H1 (cell line): ENCODE results near the gene TPD52L1. TPM values are rescaled to one million over a fixed set of nuclear protein-coding genes. Genes with fewer than 3 reads are reported as not detected.

Experiments used
- CTCF ChIA-PET: fragments of 300-600 bp; sonication (Branson Sonifier 250); formaldehyde crosslinking; loops from one replicate; lab custom pipeline; 2021; ENCODE audit not compliant: partially characterized antibody; lab: Charles Lee
- POLR2A ChIA-PET: fragments of 300-600 bp; sonication (Branson Sonifier 250); formaldehyde crosslinking; loops from one replicate; lab custom pipeline; 2021; ENCODE audit warnings: inconsistent platforms; ENCODE audit not compliant: partially characterized antibody; lab: Charles Lee
- DNase-seq, 2 experiments: peaks; one replicate each; pipeline versions ENCODE4 v3.0.0 to v3.0.0-alpha.2; 2010 to 2022; ENCODE audit warnings: low spot score in 2 of 2, low read depth in 1 of 2, mixed read lengths in 1 of 2
- FAIRE-seq: peaks from 2 replicates; lab custom pipeline; 2011; peaks lifted over from hg19 to GRCh38; lab: Jason Lieb, UNC
- H2AFZ ChIP-seq: 2 replicates; pipeline ENCODE4 v1.8.1; 2012; ENCODE audit warnings: low read length, inconsistent platforms
- H2AK5ac ChIP-seq: 2 replicates; pipeline ENCODE4 v1.6.1; 2013; ENCODE audit warnings: low read depth, low read length
- H2BK120ac ChIP-seq: replicated peaks from 2 replicates; pipeline ENCODE3; 2013; ENCODE audit warnings: low read depth, low read length, inconsistent platforms
- H2BK12ac ChIP-seq: 2 replicates; pipeline ENCODE4 v1.6.1; 2013; ENCODE audit warnings: low read depth, low read length
- H2BK15ac ChIP-seq: 2 replicates; pipeline ENCODE4 v1.6.1; 2013; ENCODE audit warnings: low read length
- H2BK20ac ChIP-seq: 2 replicates; pipeline ENCODE4 v1.6.1; 2013; ENCODE audit warnings: low read length
- H2BK5ac ChIP-seq: 2 replicates; pipeline ENCODE4 v1.6.1; 2013; ENCODE audit warnings: low read depth, low read length
- H3K14ac ChIP-seq: 2 replicates; pipeline ENCODE4 v1.6.1; 2013; ENCODE audit warnings: inconsistent platforms; ENCODE audit not compliant: insufficient read length
- H3K18ac ChIP-seq: 2 replicates; pipeline ENCODE4 v1.6.1; 2013; ENCODE audit warnings: low read length; ENCODE audit errors: extremely low read depth
- H3K23ac ChIP-seq: 2 replicates; pipeline ENCODE4 v1.6.1; 2013; ENCODE audit warnings: inconsistent platforms; ENCODE audit not compliant: insufficient read length
- H3K23me2 ChIP-seq: 2 replicates; pipeline ENCODE4 v1.6.1; 2013; ENCODE audit warnings: low read depth, low read length
- H3K27ac ChIP-seq: 2 replicates; pipeline ENCODE4 v1.6.1; 2011; ENCODE audit warnings: low read depth, low read length, inconsistent platforms
- H3K27me3 ChIP-seq, 4 experiments: replicated peaks in 1 of 4; 1 replicate in 1 of 4; 2 replicates in 3 of 4; pipeline versions ENCODE4 v1.6.1 to v1.8.1; 2011 to 2013; ENCODE audit warnings: low read length in 3 of 4, mild to moderate bottlenecking in 3 of 4, inconsistent platforms in 2 of 4, mixed read lengths in 2 of 4, moderate library complexity in 1 of 4; ENCODE audit not compliant: control insufficient read depth in 3 of 4, insufficient read depth in 3 of 4; ENCODE audit errors: extremely low read depth in 1 of 4
- H3K36me3 ChIP-seq, 4 experiments: 2 replicates each; pipeline versions ENCODE4 v1.6.1 to v1.8.1; 2011 to 2013; ENCODE audit warnings: mild to moderate bottlenecking in 4 of 4, low read length in 3 of 4, moderate library complexity in 2 of 4, control low read depth in 1 of 4, inconsistent platforms in 1 of 4; ENCODE audit not compliant: insufficient read depth in 4 of 4, control insufficient read depth in 2 of 4
- H3K4ac ChIP-seq: replicated peaks from 2 replicates; pipeline ENCODE3; 2013; ENCODE audit warnings: low read length, low read depth, mixed read lengths, inconsistent platforms; ENCODE audit not compliant: insufficient read length
- H3K4me1 ChIP-seq, 4 experiments: replicated peaks in 1 of 4; 1 replicate in 1 of 4; 2 replicates in 3 of 4; pipeline versions ENCODE4 v1.6.1 to v1.8.1; 2011 to 2013; ENCODE audit warnings: low read length in 3 of 4, inconsistent platforms in 2 of 4, mixed read lengths in 1 of 4; ENCODE audit not compliant: insufficient read depth in 4 of 4, control insufficient read depth in 3 of 4
- H3K4me2 ChIP-seq, 2 experiments: 2 replicates each; pipeline versions ENCODE4 v1.6.1 to v1.8.1; 2011 to 2013; ENCODE audit warnings: low read depth in 2 of 2, low read length in 2 of 2, control low read depth in 1 of 2, inconsistent platforms in 1 of 2, mild to moderate bottlenecking in 1 of 2; ENCODE audit not compliant: insufficient read depth in 1 of 2
- H3K4me3 ChIP-seq, 4 experiments: fragments of 200-600, 300-600 bp in 1 of 4; sonication (generic), shearing (Covaris generic), sonication (Bioruptor Twin) in 1 of 4; 2 replicates each; pipeline versions ENCODE4 v1.5.1 to v1.8.1; 2011 to 2016; ENCODE audit warnings: low read length in 4 of 4, low read depth in 3 of 4, control low read depth in 2 of 4, inconsistent platforms in 2 of 4, mild to moderate bottlenecking in 2 of 4, mixed read lengths in 1 of 4, moderate library complexity in 1 of 4; ENCODE audit not compliant: insufficient read depth in 2 of 4; ENCODE audit errors: extremely low read depth in 1 of 4
- H3K56ac ChIP-seq: replicated peaks from 2 replicates; pipeline ENCODE3; 2013; ENCODE audit warnings: low read depth, mild to moderate bottlenecking, mixed read lengths, low read length, inconsistent platforms; ENCODE audit not compliant: insufficient read length
- H3K79me1 ChIP-seq: 2 replicates; pipeline ENCODE4 v1.6.1; 2013; ENCODE audit warnings: low read depth, low read length, control low read depth
- H3K79me2 ChIP-seq, 2 experiments: 2 replicates each; pipeline versions ENCODE4 v1.6.1 to v1.8.1; 2012 to 2013; ENCODE audit warnings: low read length in 2 of 2, mild to moderate bottlenecking in 2 of 2, inconsistent platforms in 1 of 2; ENCODE audit not compliant: insufficient read depth in 2 of 2, control insufficient read depth in 1 of 2
- H3K9ac ChIP-seq, 4 experiments: replicated peaks in 1 of 4; 1 replicate in 1 of 4; 2 replicates in 3 of 4; pipeline versions ENCODE4 v1.6.1 to v1.8.1; 2011 to 2013; ENCODE audit warnings: low read depth in 3 of 4, low read length in 3 of 4, control low read depth in 2 of 4, mild to moderate bottlenecking in 2 of 4, moderate library complexity in 2 of 4, inconsistent platforms in 1 of 4; ENCODE audit errors: extremely low read depth in 1 of 4
- H3K9me3 ChIP-seq, 2 experiments: 2 replicates each; pipeline versions ENCODE4 v1.6.1 to v1.8.1; 2012 to 2013; ENCODE audit warnings: mild to moderate bottlenecking in 2 of 2, moderate library complexity in 2 of 2, control low read depth in 1 of 2, inconsistent platforms in 1 of 2, low read depth in 1 of 2, low read length in 1 of 2, mixed read lengths in 1 of 2; ENCODE audit not compliant: insufficient read depth in 2 of 2
- H4K20me1 ChIP-seq, 2 experiments: replicated peaks in 1 of 2; 2 replicates each; pipeline versions ENCODE3 to v1.8.1; 2011 to 2013; ENCODE audit warnings: inconsistent platforms in 2 of 2, low read length in 2 of 2, mild to moderate bottlenecking in 1 of 2; ENCODE audit not compliant: insufficient read depth in 2 of 2, control insufficient read depth in 1 of 2
- H4K5ac ChIP-seq: 2 replicates; pipeline ENCODE4 v1.6.1; 2013; ENCODE audit warnings: low read length, low read depth, mixed read lengths, inconsistent platforms; ENCODE audit not compliant: insufficient read length
- H4K8ac ChIP-seq: 2 replicates; pipeline ENCODE4 v1.8.0; 2013; ENCODE audit warnings: mild to moderate bottlenecking, moderate library complexity, low read length, inconsistent platforms; ENCODE audit not compliant: insufficient read depth; ENCODE audit errors: extremely low read depth
- H4K91ac ChIP-seq: replicated peaks from 2 replicates; pipeline ENCODE3; 2013; ENCODE audit warnings: low read length, mixed read lengths, inconsistent platforms; ENCODE audit not compliant: insufficient read length
- ATF2 ChIP-seq: IDR thresholded peaks from 2 replicates; pipeline ENCODE4 v1.6.1; 2012; ENCODE audit warnings: low read length, inconsistent platforms
- CHD1 ChIP-seq: IDR thresholded peaks from 2 replicates; pipeline ENCODE4 v1.6.1; 2012; ENCODE audit warnings: low read depth, low read length, improper control_type of control experiment
- HDAC6 ChIP-seq: IDR thresholded peaks from one replicate; pipeline ENCODE4 v1.7.1; 2012; ENCODE audit warnings: low read depth, mild to moderate bottlenecking, inconsistent platforms, low read length, moderate library complexity
- KDM1A ChIP-seq: fragments of 200-600, 300-600 bp; sonication (generic); IDR thresholded peaks from 2 replicates; pipeline ENCODE4 v1.7.1; 2016; ENCODE audit warnings: mild to moderate bottlenecking, low read length, borderline replicate concordance
- MAX ChIP-seq: IDR thresholded peaks from 2 replicates; pipeline ENCODE4 v1.6.1; 2012; ENCODE audit warnings: inconsistent platforms
- PHF8 ChIP-seq: fragments of 200-600 bp; sonication (generic); conservative IDR thresholded peaks from 2 replicates; pipeline ENCODE4 v1.7.1; 2012; ENCODE audit warnings: low read depth, mild to moderate bottlenecking, inconsistent platforms, low read length, moderate library complexity
- RBBP5 ChIP-seq: IDR thresholded peaks from 2 replicates; pipeline ENCODE4 v1.7.1; 2012; ENCODE audit warnings: low read depth, mild to moderate bottlenecking, inconsistent platforms, low read length, moderate library complexity, borderline replicate concordance
- RFX5 ChIP-seq: IDR thresholded peaks from 2 replicates; pipeline ENCODE4 v1.6.1; 2011; ENCODE audit warnings: low read depth, low read length, improper control_type of control experiment, borderline replicate concordance
- TAF1 ChIP-seq: IDR thresholded peaks from 2 replicates; pipeline ENCODE4 v1.6.1; 2011; ENCODE audit warnings: mild to moderate bottlenecking, low read depth, low read length
- TCF12 ChIP-seq: IDR thresholded peaks from 2 replicates; pipeline ENCODE4 v1.6.1; 2011; ENCODE audit warnings: low read depth, mild to moderate bottlenecking, low read length
- TEAD4 ChIP-seq: IDR thresholded peaks from 2 replicates; pipeline ENCODE4 v1.6.1; 2012; ENCODE audit warnings: low read depth, low read length, inconsistent platforms, mixed read lengths
- WGBS, 2 experiments: shearing (Covaris generic) in 1 of 2; methylation state at CpG; one replicate each; pipeline versions ENCODE4 v1.1.6 to v1.1.7; 2013 to 2015; ENCODE audit warnings: low lambda C conversion rate in 2 of 2, mixed read lengths in 2 of 2, inconsistent platforms in 1 of 2, low coverage in 1 of 2, missing lambda C conversion rate in 1 of 2; ENCODE audit not compliant: insufficient replicate concordance in 2 of 2, insufficient coverage in 1 of 2, insufficient read length in 1 of 2; ENCODE audit errors: extremely low coverage in 1 of 2, missing lambda C conversion rate in 1 of 2; 5-methylcytosine and 5-hydroxymethylcytosine counted together
- polyA plus RNA-seq, 7 experiments: library from polyadenylated mRNA; depleted of rRNA in 3 of 7; stranded (reverse) in 5 of 7; unstranded in 2 of 7; fragments of >200 nt in 5 of 7; fragments of 200-250 nt in 2 of 7; gene quantifications; 1 replicate in 5 of 7; 2 replicates in 1 of 7; 4 replicates in 1 of 7; pipeline versions ENCODE4 v1.2.1 to v1.2.3, GENCODE V29; 2011 to 2013; ENCODE audit warnings: missing spikeins in 2 of 7, mixed read lengths in 2 of 7
- total RNA-seq: library from RNA; stranded (reverse); fragmentation: NEBNext Ultra II Directional; extraction: Animal tissue kit (Norgen Biotek cat#: 25700); gene quantifications from 2 replicates; pipeline ENCODE4 v1.2.1, GENCODE V29; 2021

TPD52L1 gene
- total and polyA plus RNA-seq, 2 of the 8 experiments (the other 6 are each of a cell fraction or from before 2014, with no cell fraction given): 7.4 to 14.2 TPM

- CTCF ChIA-PET: interaction anchor here (9.9 kb wide), 1 partner anchor 14 kb away, joined by 79 read pairs; no protein-coding TSS in a partner anchor
- FAIRE-seq: no peak
- WGBS, 2 experiments: 87% methylated on average over 1 of the region's 1 CpG; no CpG with 5 or more reads in 1 of the 2 experiments
- TF ChIP-seq HDAC6 (no peak), ATF2 (no peak), TCF12 (no peak), RFX5 (no peak), PHF8 (no peak), RBBP5 (no peak), TEAD4 (no peak), KDM1A (no peak), CHD1 (no peak), TAF1 (no peak), MAX (no peak)
Observed at GRCh38 chr6:125206389-125206788, 52.8 kb downstream of the TPD52L1 start.

More at GRCh38 chr6:125206389-125206788, 52.8 kb downstream of the TPD52L1 start:
- Histone ChIP-seq H3K27ac (no peak overlapping the region), H2BK15ac (no peak overlapping the region), H4K5ac (no peak overlapping the region), H2BK20ac (no peak overlapping the region), H3K4ac (no peak overlapping the region), H3K36me3 (no peaks in the 10 kb centered on the region), H3K14ac (no peak overlapping the region), H3K56ac (no peak overlapping the region), H3K23me2 (no peaks in the 10 kb centered on the region), H2AFZ (no peak overlapping the region), H3K9ac (no peak overlapping the region), H3K27me3 (no peaks in the 10 kb centered on the region), H4K8ac (no peak overlapping the region), H4K91ac (no peak overlapping the region), H3K9me3 (no peaks in the 10 kb centered on the region), H3K4me3 (no peak overlapping the region), H3K18ac (no peak overlapping the region), H4K20me1 (no peaks in the 10 kb centered on the region), H2BK120ac (no peak overlapping the region), H3K79me2 (no peaks in the 10 kb centered on the region), H3K4me2 (no peak overlapping the region), H3K79me1 (no peaks in the 10 kb centered on the region), H2AK5ac (no peak overlapping the region), H2BK12ac (no peak overlapping the region), H3K23ac (no peak overlapping the region), H3K4me1 (peaks cover 0 to 5% (median 0%) of the 10 kb centered on the region in 4 experiments; a peak in 1 of 7 replicates), H2BK5ac (no peak overlapping the region)
- DNase-seq: no peak
- POLR2A ChIA-PET: no interaction called here
